HG02623 (cell line): Measurements from ENCODE around the gene DARS1.
"Not testable (repeated sequence)": the region's sequence is repeated elsewhere in the genome, so short reads cannot be mapped to it uniquely, and the experiment has no call there.

Experiments used
- ATAC-seq: cut with Tn5 transposase; IDR thresholded peaks from one replicate; pipeline ENCODE4 v1.9.1; 2021; ENCODE audit warnings: moderate library complexity; ENCODE audit not compliant: unreplicated experiment

DARS1 gene

DNA sequence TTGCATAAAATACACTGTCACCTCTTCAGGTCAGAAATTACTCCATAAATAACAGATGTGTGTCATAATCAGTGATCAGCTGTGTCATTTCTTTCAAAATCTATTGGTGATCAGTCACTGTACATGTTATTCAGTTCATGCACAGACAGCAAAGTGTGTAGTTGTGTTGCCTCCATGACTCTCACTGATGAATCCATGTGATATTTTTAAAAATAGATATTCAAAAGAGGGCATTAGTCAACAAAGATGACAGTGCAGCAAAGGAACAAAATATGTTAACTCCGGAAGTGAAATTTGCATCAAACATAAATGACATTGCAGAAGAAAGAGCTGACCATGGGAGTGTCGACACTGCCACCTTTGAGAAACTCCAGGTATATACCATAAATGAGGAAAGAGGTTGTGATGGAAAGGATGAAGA, 92.0 kb downstream of the DARS1 start:
- ATAC-seq: no peak

DNA sequence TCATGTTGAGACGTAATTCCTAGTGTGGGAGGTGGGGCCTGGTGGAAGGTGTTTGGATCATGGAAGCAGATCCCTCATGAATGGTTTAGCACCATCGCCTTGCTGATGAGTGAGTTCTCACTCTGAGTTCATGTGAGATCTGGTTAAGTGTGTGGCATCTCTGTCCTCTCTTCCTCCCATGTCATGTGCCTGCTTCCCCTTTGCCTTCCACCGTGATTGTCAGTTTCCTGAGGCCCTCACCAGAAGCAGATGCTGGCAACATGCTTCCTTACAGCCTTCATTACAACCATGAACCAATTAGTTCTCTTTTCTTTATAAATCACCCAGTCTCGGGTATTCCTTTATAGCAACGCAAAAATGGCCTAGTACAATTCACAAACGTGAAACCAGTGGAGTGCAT, 94.6 kb downstream of the DARS1 start:
- ATAC-seq: no peak

DNA sequence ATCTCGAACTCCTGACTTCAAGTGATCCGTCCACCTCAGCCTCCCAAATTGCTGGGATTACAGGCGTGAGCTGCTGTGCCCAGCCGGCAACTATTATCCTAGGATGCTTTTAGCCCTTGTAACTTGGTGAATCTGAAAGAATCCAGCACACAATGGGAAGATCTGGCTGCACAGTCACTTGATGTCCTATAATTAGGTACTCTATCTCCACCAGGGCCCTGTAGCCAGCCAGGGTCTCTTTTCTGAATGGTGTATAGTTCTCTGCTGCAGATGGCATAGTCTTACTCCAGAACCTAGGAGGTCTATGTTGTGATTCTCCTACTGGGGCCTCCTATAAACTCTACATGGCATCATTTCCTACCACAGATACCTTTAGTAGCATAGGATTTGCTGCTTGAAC, 95.3 kb downstream of the DARS1 start:
- no peak for ATAC-seq

DNA sequence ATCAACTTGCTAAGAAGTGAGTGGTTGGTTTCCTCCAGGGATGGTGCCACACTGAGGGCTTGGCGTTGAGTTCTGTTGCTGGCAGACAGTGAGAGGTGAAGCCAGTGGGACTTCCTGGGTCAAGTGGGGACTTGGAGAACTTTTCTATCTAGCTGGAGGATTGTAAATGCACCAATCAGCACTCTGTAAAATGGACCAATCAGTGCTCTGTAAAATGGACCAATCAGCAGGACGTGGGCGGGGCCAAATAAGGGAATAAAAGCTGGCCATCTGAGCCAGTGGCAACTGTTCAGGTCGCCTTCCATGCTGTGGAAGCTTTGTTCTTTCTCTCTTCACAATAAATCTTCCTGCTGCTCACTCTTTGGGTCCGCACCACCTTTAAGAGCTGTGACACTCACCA, 96.8 kb downstream of the DARS1 start:
- ATAC-seq: not testable (repeated sequence)

DNA sequence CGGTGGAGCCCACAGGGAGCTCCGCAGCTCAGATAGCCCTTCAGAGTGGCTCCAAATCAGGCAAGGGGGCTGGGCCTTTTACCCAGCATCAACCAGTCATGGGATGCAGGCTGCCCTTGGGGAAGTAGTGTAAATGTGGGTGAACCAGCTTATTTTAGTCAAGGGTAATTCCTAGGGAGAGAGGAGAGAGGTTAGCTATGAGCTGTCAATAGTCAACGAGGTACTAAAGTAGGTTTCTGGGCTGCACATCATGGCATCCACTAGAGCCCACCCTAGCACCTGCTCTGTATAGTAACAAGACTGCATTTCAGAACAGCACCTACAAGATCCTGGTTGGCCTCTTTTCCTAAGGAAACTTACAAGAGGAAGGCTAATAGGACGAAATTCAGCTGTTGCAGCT, 99.7 kb downstream of the DARS1 start:
- no peak for ATAC-seq

DNA sequence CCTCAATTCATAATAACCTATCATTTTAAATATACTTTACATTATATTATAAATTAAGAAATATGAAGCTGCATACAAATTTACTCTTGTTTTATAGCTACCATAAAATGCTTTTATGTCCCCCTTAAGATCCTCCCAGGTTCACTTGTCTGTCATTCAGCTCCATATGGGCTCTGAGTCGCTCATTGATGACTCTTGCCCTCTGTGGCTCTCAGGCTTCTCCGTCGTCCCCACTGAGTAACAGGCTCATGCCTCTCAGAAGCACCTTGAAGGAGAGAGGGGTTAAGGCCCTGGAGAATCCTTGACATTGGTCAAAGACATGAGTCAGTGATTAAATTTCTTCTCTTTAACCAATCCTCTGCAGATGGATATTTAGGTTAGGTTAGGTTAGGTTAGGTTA, 103.0 kb downstream of the DARS1 start:
- no peak for ATAC-seq

DNA sequence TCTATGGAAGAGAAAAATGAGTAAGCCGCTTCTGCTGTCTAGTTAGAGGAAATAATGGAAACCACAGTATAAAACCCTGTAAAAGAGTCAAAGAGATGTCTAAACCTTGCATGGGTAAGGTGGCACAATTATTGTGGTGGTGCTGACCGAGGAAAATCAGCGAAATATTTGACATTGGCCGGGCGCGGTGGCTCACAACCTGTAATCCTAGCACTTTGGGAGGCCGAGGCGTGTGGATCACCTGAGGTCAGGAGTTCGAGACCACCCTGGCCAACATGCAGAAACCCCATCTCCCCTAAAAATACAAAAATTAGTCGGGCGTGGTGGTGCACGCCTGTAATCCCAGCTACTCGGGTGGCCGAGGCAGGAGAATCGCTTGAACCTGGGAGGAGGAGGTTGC, 108.7 kb downstream of the DARS1 start:
- ATAC-seq: not testable (repeated sequence)

DNA sequence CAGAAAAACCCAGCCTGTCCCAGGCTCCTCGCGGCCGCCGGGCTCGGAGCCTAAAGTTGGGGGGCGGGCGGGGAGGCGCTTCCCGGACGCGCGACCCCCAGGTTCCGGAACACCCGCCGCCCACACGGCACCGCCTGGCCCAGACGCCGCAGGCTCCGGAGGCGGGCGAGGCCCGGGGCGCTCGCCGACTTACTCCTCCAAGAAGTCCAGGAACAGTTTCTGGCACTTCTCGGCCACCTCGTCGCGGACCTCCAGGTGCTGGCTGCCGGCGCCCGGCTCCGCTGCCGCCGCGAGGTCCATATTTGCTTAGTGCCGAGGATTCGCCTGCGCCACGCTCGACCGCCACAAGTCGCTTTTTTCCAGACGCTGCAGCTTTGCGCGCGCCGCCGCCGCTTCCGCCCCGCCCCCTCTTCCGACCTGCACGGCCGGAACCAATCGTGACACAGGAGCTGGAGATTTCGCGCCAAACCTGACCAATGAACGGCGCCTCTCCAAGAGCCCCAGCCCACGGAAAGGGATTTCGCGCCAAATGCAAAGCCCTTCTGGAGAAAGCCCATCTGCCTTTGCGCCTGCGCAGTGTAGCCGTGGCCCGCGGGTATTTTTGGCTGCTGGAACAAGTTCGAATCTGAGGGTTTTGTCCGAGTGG, 109.2 kb downstream of the DARS1 start, which contains the start of gene MCM6:
TSS of gene MCM6 (minus strand) at position 378 of the 646 bp plus-strand sequence. CDS start at position 300, 78 bp downstream.
- peak; percentile 88 for ATAC-seq

DNA sequence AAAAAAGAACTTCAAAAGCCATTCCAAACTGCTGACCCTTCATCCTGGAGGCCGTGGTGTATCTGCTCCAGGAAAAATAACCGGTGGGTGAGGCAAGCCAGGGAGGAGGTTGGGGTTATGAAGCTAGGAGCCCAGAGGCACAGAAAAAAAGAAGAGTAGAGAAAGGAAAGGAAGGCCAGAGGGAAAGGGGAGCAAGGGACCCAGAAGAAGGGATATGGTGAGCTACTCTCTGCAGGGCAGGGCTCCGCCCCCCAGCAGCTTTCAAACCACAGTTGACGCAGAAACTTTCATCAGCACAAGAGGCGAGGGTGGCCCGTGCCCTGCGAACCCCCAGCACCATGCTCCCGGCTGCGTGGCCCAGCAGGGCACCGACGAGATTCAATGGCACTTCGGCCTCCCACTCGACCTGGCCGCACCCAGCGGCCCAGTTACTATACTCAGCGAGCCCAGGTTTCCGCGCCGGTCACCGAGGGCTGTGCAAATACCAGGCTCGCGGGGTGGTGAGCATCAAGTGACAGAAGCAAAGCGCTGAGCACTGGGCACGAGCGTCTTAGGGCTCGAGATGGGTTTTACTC, 109.8 kb downstream of the DARS1 start:
- ATAC-seq: peak; percentile 56

DNA sequence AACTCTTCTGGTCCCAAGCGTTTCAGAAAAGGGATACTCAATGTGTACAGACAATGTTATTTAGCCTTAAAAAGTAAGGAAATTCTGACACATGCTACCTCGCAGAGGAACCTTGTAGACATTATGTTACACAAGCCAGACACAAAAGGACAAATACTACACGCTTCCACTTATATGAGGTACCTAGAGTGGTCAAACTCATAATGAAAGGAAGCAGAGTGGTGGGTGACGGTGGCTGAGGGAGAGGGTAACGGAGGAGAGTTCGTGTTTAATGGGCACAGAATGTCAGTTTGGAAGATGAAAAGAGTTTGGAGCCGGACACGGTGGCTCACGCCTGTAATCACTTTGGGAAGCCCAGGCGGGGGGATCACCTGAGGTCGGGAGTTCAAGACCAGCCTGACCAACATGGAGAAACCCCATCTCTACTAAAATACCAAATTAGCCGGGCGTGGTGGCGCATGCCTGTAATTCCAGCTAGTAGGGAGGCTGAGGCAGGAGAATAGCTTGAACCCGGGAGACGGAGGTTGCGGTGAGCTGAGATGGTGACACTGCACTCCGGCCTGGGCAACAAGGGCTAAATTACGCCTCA, 110.6 kb downstream of the DARS1 start:
- no peak for ATAC-seq

DNA sequence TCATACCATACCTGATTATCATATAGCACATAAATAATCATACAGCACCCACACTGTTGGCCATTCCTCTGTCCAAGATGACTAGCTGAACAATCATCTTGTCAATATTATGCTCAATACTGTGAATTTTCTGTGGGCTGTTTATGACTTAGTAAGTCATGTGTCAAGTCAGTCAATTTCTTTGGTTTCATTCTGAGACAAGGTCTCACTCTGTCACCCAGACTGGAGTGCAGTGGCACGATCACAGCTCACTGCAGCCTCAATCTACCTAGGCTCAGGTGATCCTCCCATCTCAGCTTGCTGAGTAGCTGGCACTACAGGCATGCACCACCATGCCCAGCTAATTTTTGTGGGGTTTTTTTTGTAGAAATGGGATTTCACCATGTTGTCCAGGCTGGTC, 114.9 kb downstream of the DARS1 start:
- ATAC-seq: peak; percentile 68

DNA sequence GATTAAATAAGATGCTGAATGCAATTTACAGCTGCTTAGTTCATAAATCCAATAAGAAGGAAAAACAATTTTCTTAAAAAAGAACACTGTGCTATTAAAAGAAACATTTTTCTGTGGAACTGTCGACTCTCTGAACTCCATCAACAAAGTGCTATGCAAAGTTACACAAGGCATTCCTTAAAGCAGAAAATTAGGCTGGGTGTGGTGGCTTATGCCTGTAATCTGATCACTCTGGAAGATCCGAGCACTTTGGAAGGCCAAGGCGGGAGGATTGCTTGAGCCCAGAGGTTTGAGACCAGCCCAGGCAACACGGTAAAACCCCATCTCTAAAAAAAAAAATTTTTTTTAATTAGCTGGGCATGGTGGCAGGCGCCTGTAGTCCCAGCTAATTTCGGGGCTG, 122.2 kb downstream of the DARS1 start:
- ATAC-seq: no peak

DNA sequence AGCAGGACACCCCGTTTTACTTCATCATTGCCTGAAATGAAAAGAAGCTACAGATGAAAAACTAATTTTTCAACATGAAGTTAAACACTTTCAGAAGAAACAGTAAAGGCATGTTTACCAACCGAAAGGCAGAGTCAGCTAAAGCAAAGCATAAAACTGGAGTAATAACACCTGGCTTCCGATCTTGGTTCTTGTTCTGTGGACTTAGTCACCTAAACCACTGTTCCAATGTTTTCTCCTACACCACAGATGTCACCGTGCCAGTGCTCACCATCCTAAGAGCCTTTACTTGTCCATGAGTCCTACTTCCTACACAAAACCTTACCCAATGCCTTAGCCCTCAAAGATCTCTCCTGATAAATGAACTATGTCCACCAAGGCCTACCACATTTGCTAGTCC, 122.7 kb downstream of the DARS1 start:
- no peak for ATAC-seq
